HepG2 (cell line): ENCODE results near the gene SALL4. TPM values are rescaled to one million over a fixed set of nuclear protein-coding genes. Genes with fewer than 3 reads are reported as not detected.

Experiments
- AGO1 ChIP-seq: fragments of 200-400 bp; formaldehyde crosslinking; IDR thresholded peaks from 2 replicates; pipeline ENCODE4 v1.6.1; 2017; ENCODE audit warnings: mild to moderate bottlenecking, low read depth, low read length, moderate library complexity; ENCODE audit not compliant: poor library complexity, severe bottlenecking
- AGO2 ChIP-seq: fragments of 200-400 bp; formaldehyde crosslinking; optimal IDR thresholded peaks from 2 replicates; pipeline ENCODE3; 2017; ENCODE audit warnings: mild to moderate bottlenecking, low read depth, low read length, moderate library complexity
- ARNTL ChIP-seq: sonication (generic); formaldehyde crosslinking; IDR thresholded peaks from 2 replicates; pipeline ENCODE4 v1.4.0; 2020; ENCODE audit warnings: mild to moderate bottlenecking, missing genetic modification reagents
- CBX1 ChIP-seq: IDR thresholded peaks from one replicate; pipeline ENCODE4 v1.6.1; 2016; ENCODE audit warnings: antibody characterized with exemption, low read depth
- DNMT1 ChIP-seq: sonication (generic); formaldehyde crosslinking; IDR thresholded peaks from 2 replicates; pipeline ENCODE4 v1.5.1; 2020; ENCODE audit warnings: mild to moderate bottlenecking, missing genetic modification reagents
- FOXA1 ChIP-seq, 2 experiments: fragments of 450-650 bp in 1 of 2; sonication (generic) in 1 of 2; formaldehyde crosslinking in 1 of 2; IDR thresholded peaks; 2 replicates each; pipeline versions ENCODE4 v1.4.0 to v1.6.1; 2016 to 2020; ENCODE audit warnings: missing genetic modification reagents in 1 of 2
- HDAC1 ChIP-seq: sonication (generic); formaldehyde crosslinking; IDR thresholded peaks from 2 replicates; pipeline ENCODE4 v1.5.1; 2020; ENCODE audit warnings: mild to moderate bottlenecking, missing genetic modification reagents
- HES4 ChIP-seq: sonication (generic); formaldehyde crosslinking; IDR thresholded peaks from 2 replicates; pipeline ENCODE4 v1.9.0; 2021; ENCODE audit warnings: mild to moderate bottlenecking, missing genetic modification reagents, borderline replicate concordance
- MTA1 ChIP-seq: sonication (generic); formaldehyde crosslinking; IDR thresholded peaks from 2 replicates; pipeline ENCODE4 v1.4.0; 2020; ENCODE audit warnings: missing genetic modification reagents, mild to moderate bottlenecking, borderline replicate concordance
- NCOR1 ChIP-seq: fragments of 200-600 bp; sonication (generic); IDR thresholded peaks from 2 replicates; pipeline ENCODE4 v1.7.0; 2017; ENCODE audit warnings: antibody characterized with exemption, low read length, borderline replicate concordance
- NFATC3 ChIP-seq: sonication (generic); formaldehyde crosslinking; IDR thresholded peaks from 2 replicates; pipeline ENCODE4 v1.5.1; 2020; ENCODE audit warnings: mild to moderate bottlenecking, missing genetic modification reagents
- RFXANK ChIP-seq: IDR thresholded peaks from 2 replicates; pipeline ENCODE4 v1.6.1; 2016
- SOX5 ChIP-seq: IDR thresholded peaks from 2 replicates; pipeline ENCODE4 v1.6.1; 2016; ENCODE audit warnings: borderline replicate concordance
- SRF ChIP-seq: IDR thresholded peaks from 2 replicates; pipeline ENCODE4 v1.6.1; 2011; ENCODE audit warnings: mild to moderate bottlenecking, low read depth, low read length, moderate library complexity
- SSRP1 ChIP-seq: IDR thresholded peaks from 2 replicates; pipeline ENCODE4 v1.6.1; 2016; ENCODE audit warnings: control low read depth
- TMF1 ChIP-seq: sonication (generic); formaldehyde crosslinking; IDR thresholded peaks from 2 replicates; pipeline ENCODE4 v1.8.1; 2022; ENCODE audit warnings: low read depth, missing genetic modification reagents
- ZNF253 ChIP-seq: sonication (generic); formaldehyde crosslinking; IDR thresholded peaks from 2 replicates; pipeline ENCODE4 v1.8.0; 2022; ENCODE audit warnings: mild to moderate bottlenecking, missing genetic modification reagents, borderline replicate concordance
- ZNF337 ChIP-seq: sonication (generic); formaldehyde crosslinking; IDR thresholded peaks from 2 replicates; pipeline ENCODE4 v1.5.1; 2020; ENCODE audit warnings: missing genetic modification reagents, low read depth, mild to moderate bottlenecking, borderline replicate concordance
- ZNF644 ChIP-seq: IDR thresholded peaks from 2 replicates; pipeline ENCODE4 v1.6.1; 2016; ENCODE audit warnings: low read depth
- ZNF678 ChIP-seq: sonication (generic); formaldehyde crosslinking; IDR thresholded peaks from 2 replicates; pipeline ENCODE4 v1.4.0; 2020; ENCODE audit warnings: mild to moderate bottlenecking, missing genetic modification reagents
- ZNF850 ChIP-seq: sonication (generic); formaldehyde crosslinking; conservative IDR thresholded peaks from 2 replicates; pipeline ENCODE4 v1.9.0; 2021; ENCODE audit warnings: mild to moderate bottlenecking, missing genetic modification reagents
- ZZZ3 ChIP-seq: sonication (generic); formaldehyde crosslinking; IDR thresholded peaks from 2 replicates; pipeline ENCODE4 v1.4.0; 2020; ENCODE audit warnings: missing genetic modification reagents, mild to moderate bottlenecking, borderline replicate concordance
- polyA plus RNA-seq, 8 experiments: library from polyadenylated mRNA; depleted of rRNA in 3 of 8; stranded (reverse) in 7 of 8; unstranded in 1 of 8; fragments of >200 nt; fragmentation: Illumina TruSeq in 4 of 8; extraction: Trizol in 4 of 8; gene quantifications; 2 replicates each; pipeline versions ENCODE4 v1.2.1 to v1.2.3, GENCODE V29; 2011 to 2016; ENCODE audit warnings: low read depth in 4 of 8, missing spikeins in 1 of 8, mixed read lengths in 1 of 8; ENCODE audit not compliant: insufficient read depth in 1 of 8
- total RNA-seq, 5 experiments: library from RNA; depleted of rRNA; stranded (reverse); fragments of >200 nt; fragmentation: Illumina TruSeq; extraction: Trizol; gene quantifications; 2 replicates each; pipeline ENCODE4 v1.2.3, GENCODE V29; 2016; ENCODE audit warnings: low read depth in 1 of 5
- TF ChIP-seq, protein P1 (sequence below): sonication (generic); formaldehyde crosslinking; conservative IDR thresholded peaks from 2 replicates; pipeline ENCODE4 v1.4.0; 2020; ENCODE audit warnings: missing genetic modification reagents
- TF ChIP-seq, protein P2 (sequence below): IDR thresholded peaks from 2 replicates; pipeline ENCODE4 v1.6.1; 2016; ENCODE audit warnings: low read depth
- TF ChIP-seq, protein P3 (sequence below): sonication (generic); formaldehyde crosslinking; IDR thresholded peaks from 2 replicates; pipeline ENCODE4 v1.5.0; 2020; ENCODE audit warnings: missing genetic modification reagents
- TF ChIP-seq, protein P4 (sequence below): IDR thresholded peaks from 2 replicates; pipeline ENCODE4 v1.6.1; 2016; ENCODE audit warnings: mild to moderate bottlenecking
- TF ChIP-seq, protein P5 (sequence below): sonication (generic); formaldehyde crosslinking; IDR thresholded peaks from 2 replicates; pipeline ENCODE4 v1.5.1; 2020; ENCODE audit warnings: mild to moderate bottlenecking, missing genetic modification reagents, borderline replicate concordance

The SALL4 gene
- total and polyA plus RNA-seq, 2 of the 13 experiments (the other 11 are each of a cell fraction or from before 2014, with no cell fraction given): 0.33 to 1.8 TPM

DNA sequence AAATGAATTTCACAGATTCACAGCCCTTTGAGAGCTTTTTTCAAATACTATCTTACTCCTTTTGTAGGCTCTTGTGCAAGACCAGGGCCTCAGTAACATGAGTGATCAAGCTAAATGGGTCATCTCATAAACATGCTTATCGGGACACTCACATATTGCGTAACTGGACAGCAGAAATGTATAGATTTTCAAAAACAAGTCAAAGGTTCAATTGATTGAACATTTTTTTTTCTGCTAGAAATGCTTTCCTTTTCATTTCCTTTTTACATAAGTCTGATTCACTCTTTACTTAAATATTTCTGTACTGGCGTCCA lies 8.7 kb upstream of the SALL4 start (continued):
- TF ChIP-seq, protein P1, sequence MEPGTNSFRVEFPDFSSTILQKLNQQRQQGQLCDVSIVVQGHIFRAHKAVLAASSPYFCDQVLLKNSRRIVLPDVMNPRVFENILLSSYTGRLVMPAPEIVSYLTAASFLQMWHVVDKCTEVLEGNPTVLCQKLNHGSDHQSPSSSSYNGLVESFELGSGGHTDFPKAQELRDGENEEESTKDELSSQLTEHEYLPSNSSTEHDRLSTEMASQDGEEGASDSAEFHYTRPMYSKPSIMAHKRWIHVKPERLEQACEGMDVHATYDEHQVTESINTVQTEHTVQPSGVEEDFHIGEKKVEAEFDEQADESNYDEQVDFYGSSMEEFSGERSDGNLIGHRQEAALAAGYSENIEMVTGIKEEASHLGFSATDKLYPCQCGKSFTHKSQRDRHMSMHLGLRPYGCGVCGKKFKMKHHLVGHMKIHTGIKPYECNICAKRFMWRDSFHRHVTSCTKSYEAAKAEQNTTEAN (CRISPR knock-in tag): no peak; the same call in 1 of the 2 replicates
- peak; percentile 88 for TF ChIP-seq HDAC1
- no peak for TF ChIP-seq ZNF678
- no peak for TF ChIP-seq FOXA1 (IDR thresholded peaks at IDR 0.05)
- TF ChIP-seq FOXA1 (CRISPR knock-in tag; IDR thresholded peaks at IDR 0.05): 0 out of 2 replicates have a peak, but pooled peaks have one; percentile 37
- peak; percentile 57; the same call in 1 of the 2 replicates for TF ChIP-seq MTA1
- no peak for TF ChIP-seq SRF
- TF ChIP-seq, protein P2, sequence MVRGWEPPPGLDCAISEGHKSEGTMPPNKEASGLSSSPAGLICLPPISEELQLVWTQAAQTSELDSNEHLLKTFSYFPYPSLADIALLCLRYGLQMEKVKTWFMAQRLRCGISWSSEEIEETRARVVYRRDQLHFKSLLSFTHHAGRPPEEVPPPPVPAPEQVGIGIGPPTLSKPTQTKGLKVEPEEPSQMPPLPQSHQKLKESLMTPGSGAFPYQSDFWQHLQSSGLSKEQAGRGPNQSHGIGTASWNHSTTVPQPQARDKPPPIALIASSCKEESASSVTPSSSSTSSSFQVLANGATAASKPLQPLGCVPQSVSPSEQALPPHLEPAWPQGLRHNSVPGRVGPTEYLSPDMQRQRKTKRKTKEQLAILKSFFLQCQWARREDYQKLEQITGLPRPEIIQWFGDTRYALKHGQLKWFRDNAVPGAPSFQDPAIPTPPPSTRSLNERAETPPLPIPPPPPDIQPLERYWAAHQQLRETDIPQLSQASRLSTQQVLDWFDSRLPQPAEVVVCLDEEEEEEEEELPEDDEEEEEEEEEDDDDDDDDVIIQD (CRISPR knock-in tag): peak; percentile 70
- 0 out of 2 replicates have a peak, but pooled peaks have one; percentile 62 for TF ChIP-seq RFXANK (CRISPR knock-in tag)
- TF ChIP-seq, protein P3, sequence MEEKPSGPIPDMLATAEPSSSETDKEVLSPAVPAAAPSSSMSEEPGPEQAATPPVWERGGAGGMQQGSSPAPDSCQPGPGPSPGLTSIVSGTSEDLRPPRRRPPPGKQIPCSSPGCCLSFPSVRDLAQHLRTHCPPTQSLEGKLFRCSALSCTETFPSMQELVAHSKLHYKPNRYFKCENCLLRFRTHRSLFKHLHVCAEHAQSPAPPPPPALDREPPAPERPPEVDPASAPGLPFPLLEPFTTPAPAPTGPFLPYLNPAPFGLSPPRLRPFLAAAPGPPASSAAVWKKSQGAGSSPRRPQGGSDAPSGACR: peak; percentile 92
- no peak for TF ChIP-seq ZNF253 (CRISPR knock-in tag)
- TF ChIP-seq CBX1: no peak
- no peak for TF ChIP-seq NFATC3 (CRISPR knock-in tag)
- peak; percentile 79; the same call in 1 of the 2 replicates for TF ChIP-seq ZNF644 (CRISPR knock-in tag)
- no peak for TF ChIP-seq ZNF337 (CRISPR knock-in tag)
- TF ChIP-seq ZNF850 (CRISPR knock-in tag): no peak
- TF ChIP-seq, protein P4, sequence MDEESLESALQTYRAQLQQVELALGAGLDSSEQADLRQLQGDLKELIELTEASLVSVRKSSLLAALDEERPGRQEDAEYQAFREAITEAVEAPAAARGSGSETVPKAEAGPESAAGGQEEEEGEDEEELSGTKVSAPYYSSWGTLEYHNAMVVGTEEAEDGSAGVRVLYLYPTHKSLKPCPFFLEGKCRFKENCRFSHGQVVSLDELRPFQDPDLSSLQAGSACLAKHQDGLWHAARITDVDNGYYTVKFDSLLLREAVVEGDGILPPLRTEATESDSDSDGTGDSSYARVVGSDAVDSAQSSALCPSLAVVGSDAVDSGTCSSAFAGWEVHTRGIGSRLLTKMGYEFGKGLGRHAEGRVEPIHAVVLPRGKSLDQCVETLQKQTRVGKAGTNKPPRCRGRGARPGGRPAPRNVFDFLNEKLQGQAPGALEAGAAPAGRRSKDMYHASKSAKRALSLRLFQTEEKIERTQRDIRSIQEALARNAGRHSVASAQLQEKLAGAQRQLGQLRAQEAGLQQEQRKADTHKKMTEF (CRISPR knock-in tag): peak; percentile 95
- no peak for TF ChIP-seq DNMT1 (CRISPR knock-in tag)
- no peak for TF ChIP-seq AGO1
- TF ChIP-seq TMF1: no peak
- TF ChIP-seq AGO2: no peak
- TF ChIP-seq, protein P5, sequence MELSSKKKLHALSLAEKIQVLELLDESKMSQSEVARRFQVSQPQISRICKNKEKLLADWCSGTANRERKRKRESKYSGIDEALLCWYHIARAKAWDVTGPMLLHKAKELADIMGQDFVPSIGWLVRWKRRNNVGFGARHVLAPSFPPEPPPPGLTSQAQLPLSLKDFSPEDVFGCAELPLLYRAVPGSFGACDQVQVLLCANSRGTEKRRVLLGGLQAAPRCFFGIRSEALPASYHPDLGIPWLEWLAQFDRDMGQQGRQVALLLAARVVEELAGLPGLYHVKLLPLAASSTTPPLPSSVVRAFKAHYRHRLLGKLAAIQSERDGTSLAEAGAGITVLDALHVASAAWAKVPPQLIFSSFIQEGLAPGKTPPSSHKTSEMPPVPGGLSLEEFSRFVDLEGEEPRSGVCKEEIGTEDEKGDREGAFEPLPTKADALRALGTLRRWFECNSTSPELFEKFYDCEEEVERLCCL: no peak
- TF ChIP-seq SOX5 (CRISPR knock-in tag): peak; percentile 93
- TF ChIP-seq NCOR1: peak; percentile 61; the same call in 1 of the 2 replicates
- no peak for TF ChIP-seq SSRP1 (CRISPR knock-in tag)
- TF ChIP-seq ZZZ3 (CRISPR knock-in tag): no peak
- TF ChIP-seq HES4 (CRISPR knock-in tag): no peak
- TF ChIP-seq ARNTL (CRISPR knock-in tag): 0 out of 2 replicates have a peak, but pooled peaks have one; percentile 29
